Heart left ventricle (tissue), 13 donors: ENCODE measurements around the gene GCNT2.

Experiments
- CTCF ChIP-seq, 12 donors: fragments of 200-600 bp; sonication (generic) in 4 of 12; IDR thresholded peaks; one replicate each; pipeline versions ENCODE4 v1.5.0 to v1.8.0; 2018 to 2022; ENCODE audit warnings: antibody characterized with exemption in 12 of 12, mild to moderate bottlenecking in 5 of 12
- POLR2A ChIP-seq, 2 donors: fragments of 450-650 bp; IDR thresholded peaks; one replicate each; pipeline ENCODE4 v1.6.1; 2017; ENCODE audit warnings: antibody characterized with exemption in 2 of 2, mild to moderate bottlenecking in 2 of 2, moderate library complexity in 2 of 2
- donor health status: ischemic (EF 13 %, LVEDD 7.1; RV severe dilation, severe dysfunction).
- donor health status: DM: no; HTN: yes; CAD: no.
- donor health status: DM: no; HTN: no; CAD: no.
- donor health status: ischemic (EF 25% LVEDD 6.9; RV normal size, moderate dysfunction).
- donor health status: ischemic (EF 25% LVEDD 5.7; RV mildly dilated, moderate dysfunction).
- donor health status: ischemic (EF 35%, LVEDD 5.7; RV mildly dilated, moderate dysfunction).
- donor health status: nonischemic (EF 11% LVEDD 7.7; RV severe dilation, severe dysfunction).
- donor health status: DM: yes; HTN: yes; CAD: no.
- donor health status: PGD.
- donor health status: ischemic (EF 29% LVEDD 5.4; RV normal size, mild dysfunction).
- donor health status: nonischemic (EF 23%, LVEDD 6.1; RV moderate dilation, normal function).

GRCh38 chr6:10668126-10668917, 147.2 kb downstream of the GCNT2 start:
- TF ChIP-seq CTCF (IDR thresholded peaks at IDR 0.05) (no peak), POLR2A (IDR thresholded peaks at IDR 0.05) (no peak)
